NCI-H2196 treated with DMSO at 0.1 percent for 48 hours (cell line): ENCODE data around the gene SLPI.

Experiments used
- DNase-seq: peaks from one replicate; lab custom pipeline; 2025; ENCODE audit not compliant: unreplicated experiment; lab: John Stamatoyannopoulos, UW

Gene SLPI

GRCh38 chr20:45218636-45219035, 35.7 kb downstream of the SLPI start:
- DNase-seq = no peak

- DNase-seq = no peak
Observed at GRCh38 chr20:45218124-45218523, 36.2 kb downstream of the SLPI start.

DNA sequence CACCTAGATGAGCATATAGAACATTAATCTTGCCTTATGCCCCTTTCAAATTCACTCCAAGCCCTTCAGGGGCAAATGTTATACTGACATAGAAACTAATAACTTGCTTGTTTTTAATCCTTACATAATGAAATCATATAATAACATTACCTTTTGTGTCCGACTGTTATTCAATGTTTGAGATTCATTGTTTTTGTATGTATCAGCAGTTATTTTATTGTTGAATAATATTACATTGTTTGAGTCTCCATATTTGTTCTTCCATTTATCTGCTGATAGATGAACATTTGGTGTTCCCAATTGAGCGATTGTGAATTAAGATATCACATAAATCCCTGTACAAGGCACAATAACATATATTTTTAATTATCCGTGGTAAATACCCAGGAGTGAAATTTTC, 41.5 kb downstream of the SLPI start:
- DNase-seq = no peak

GRCh38 chr20:45211569-45212474, 42.5 kb downstream of the SLPI start:
- DNase-seq = no peak

DNA sequence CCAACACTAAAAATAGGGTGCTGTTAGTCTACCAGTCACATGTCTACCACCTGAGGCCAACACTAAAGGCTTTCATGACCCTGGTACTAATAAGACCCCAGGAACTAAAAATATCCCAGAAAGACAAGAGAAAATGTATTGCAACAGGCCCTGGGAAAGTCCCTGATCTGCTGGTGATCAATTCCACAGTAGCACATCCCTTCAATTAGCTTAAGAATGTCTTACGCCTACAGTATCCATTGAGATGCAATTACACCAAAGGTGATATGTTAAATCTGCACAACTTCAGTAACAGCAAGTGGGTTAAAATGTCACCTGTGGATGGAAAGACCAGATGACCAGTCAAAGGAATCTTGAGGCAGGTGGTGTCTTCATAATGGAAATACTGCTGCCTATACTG, 44.4 kb downstream of the SLPI start:
- DNase-seq = no peak

GRCh38 chr20:45206725-45207124, 47.6 kb downstream of the SLPI start, which contains the start of gene SEMG1:
SEMG1 (plus strand) TSS chr20:45207033; CDS start chr20:45207054, 21 bp downstream.
- DNase-seq = no peak
